Upper lobe of left lung (tissue), 6 donors: ENCODE data around the gene RSPRY1. TPM values are rescaled to one million over a fixed set of nuclear protein-coding genes. Genes with fewer than 3 reads are reported as not detected.

Experiments used
- ATAC-seq, 2 donors: fragments of 200-7000 bp; cut with Tn5 transposase; one replicate each; pipeline ENCODE4 v1.9.1; 2022; ENCODE audit warnings: mild to moderate bottlenecking in 2 of 2, moderate library complexity in 2 of 2; ENCODE audit not compliant: low FRiP score in 2 of 2
- DNase-seq, 2 donors: peaks; one replicate each; pipeline ENCODE4 v3.0.0-alpha.2; 2019 to 2020
- H3K27ac ChIP-seq, 4 donors: fragments of 200-600 bp; sonication (generic); one replicate each; pipeline ENCODE4 v1.5.1; 2016 to 2019
- H3K27me3 ChIP-seq, 4 donors: fragments of 200-600 bp; sonication (generic); one replicate each; pipeline ENCODE4 v1.5.1; 2017 to 2019
- H3K36me3 ChIP-seq, 4 donors: fragments of 200-600 bp; sonication (generic); one replicate each; pipeline ENCODE4 v1.5.1; 2016 to 2019
- H3K4me1 ChIP-seq, 4 donors: fragments of 200-600 bp; sonication (generic); one replicate each; pipeline ENCODE4 v1.5.1; 2018 to 2019
- H3K4me3 ChIP-seq, 4 donors: fragments of 200-600 bp; sonication (generic); one replicate each; pipeline ENCODE4 v1.5.1; 2017 to 2019; ENCODE audit warnings: mild to moderate bottlenecking in 2 of 4, moderate library complexity in 1 of 4
- H3K9me3 ChIP-seq, 4 donors: fragments of 200-600 bp; sonication (generic); one replicate each; pipeline ENCODE4 v1.5.1; 2018 to 2019
- EP300 ChIP-seq, 4 donors: sonication (generic); formaldehyde crosslinking; IDR thresholded peaks; one replicate each; pipeline ENCODE4 v1.5.1; 2017; ENCODE audit warnings: antibody characterized with exemption in 4 of 4, control low read depth in 2 of 4
- POLR2A ChIP-seq, 4 donors: fragments of 450-650 bp; IDR thresholded peaks; one replicate each; pipeline ENCODE4 v1.5.1; 2016 to 2017; ENCODE audit warnings: antibody characterized with exemption in 4 of 4, mild to moderate bottlenecking in 2 of 4
- POLR2AphosphoS5 ChIP-seq, 2 donors: sonication (generic); formaldehyde crosslinking; IDR thresholded peaks; one replicate each; pipeline ENCODE4 v1.5.1; 2017; ENCODE audit warnings: antibody characterized with exemption in 2 of 2
- WGBS, 2 donors: methylation state at CpG; one replicate each; pipeline ENCODE4 v1.1.5; 2017 to 2018; 5-methylcytosine and 5-hydroxymethylcytosine counted together
- total RNA-seq, 6 donors: library from RNA; depleted of rRNA in 4 of 6; stranded (reverse); fragments of >200 nt in 4 of 6; gene quantifications; one replicate each; pipeline versions ENCODE4 v1.1.0 to v1.2.1, GENCODE V29; 2016 to 2021
- TF ChIP-seq, protein P1 (sequence below), 6 experiments: fragments of 450-650 bp in 4 of 6; fragments of 200-600 bp in 2 of 6; sonication (generic) in 2 of 6; IDR thresholded peaks; one replicate each; pipeline ENCODE4 v1.5.1; 2016 to 2019; ENCODE audit warnings: antibody characterized with exemption in 6 of 6
- donor health status: DM: no; HTN: no; CAD: no; lungs with moderate emphysema.
- donor health status: DM: no; HTN: yes; CAD: no; lungs with severe emphysema.

RSPRY1 gene
- total RNA-seq, 6 donors from 2014 or later = 26.9 to 102 (median 30.3) TPM

DNA sequence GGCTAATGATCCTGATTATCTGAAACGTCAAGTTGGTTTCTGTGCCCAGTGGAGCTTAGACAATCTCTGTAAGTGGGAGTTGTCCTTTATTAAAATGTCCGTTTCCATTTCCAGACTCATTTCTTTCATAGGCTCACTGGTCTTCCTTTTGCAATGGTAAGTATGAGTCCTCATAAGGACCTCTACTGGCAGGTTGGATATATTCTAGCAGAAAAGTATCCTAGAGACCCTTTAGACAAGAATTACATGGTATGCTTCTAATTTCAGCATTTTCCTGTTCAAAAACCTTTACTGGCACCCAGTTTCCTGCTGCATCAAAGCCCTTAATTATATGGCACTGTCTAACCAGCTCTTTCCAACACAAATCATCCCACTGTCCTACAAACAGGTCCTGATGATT lies 30.8 kb downstream of the RSPRY1 start:
- H3K4me3 ChIP-seq = no peak overlapping the region
- H3K27me3 ChIP-seq = no peaks in the 10 kb centered on the region
- H3K27ac ChIP-seq = no peak overlapping the region
- ATAC-seq (no peak), DNase-seq (no peak)
- H3K4me1 ChIP-seq = no peaks in the 10 kb centered on the region
- 92 to 100% methylated on average over 2 of the region's 2 CpGs for WGBS, 2 donors
- peaks cover 12 to 31% (median 22%) of the 10 kb centered on the region in 4 donors for H3K9me3 ChIP-seq
- H3K36me3 ChIP-seq = peaks cover 34 to 94% (median 82%) of the 10 kb centered on the region in 4 donors
- no peak for TF ChIP-seq POLR2AphosphoS5 (IDR thresholded peaks at IDR 0.05)
- no peak for TF ChIP-seq EP300 (IDR thresholded peaks at IDR 0.05)
- TF ChIP-seq, protein P1, sequence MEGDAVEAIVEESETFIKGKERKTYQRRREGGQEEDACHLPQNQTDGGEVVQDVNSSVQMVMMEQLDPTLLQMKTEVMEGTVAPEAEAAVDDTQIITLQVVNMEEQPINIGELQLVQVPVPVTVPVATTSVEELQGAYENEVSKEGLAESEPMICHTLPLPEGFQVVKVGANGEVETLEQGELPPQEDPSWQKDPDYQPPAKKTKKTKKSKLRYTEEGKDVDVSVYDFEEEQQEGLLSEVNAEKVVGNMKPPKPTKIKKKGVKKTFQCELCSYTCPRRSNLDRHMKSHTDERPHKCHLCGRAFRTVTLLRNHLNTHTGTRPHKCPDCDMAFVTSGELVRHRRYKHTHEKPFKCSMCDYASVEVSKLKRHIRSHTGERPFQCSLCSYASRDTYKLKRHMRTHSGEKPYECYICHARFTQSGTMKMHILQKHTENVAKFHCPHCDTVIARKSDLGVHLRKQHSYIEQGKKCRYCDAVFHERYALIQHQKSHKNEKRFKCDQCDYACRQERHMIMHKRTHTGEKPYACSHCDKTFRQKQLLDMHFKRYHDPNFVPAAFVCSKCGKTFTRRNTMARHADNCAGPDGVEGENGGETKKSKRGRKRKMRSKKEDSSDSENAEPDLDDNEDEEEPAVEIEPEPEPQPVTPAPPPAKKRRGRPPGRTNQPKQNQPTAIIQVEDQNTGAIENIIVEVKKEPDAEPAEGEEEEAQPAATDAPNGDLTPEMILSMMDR (IDR thresholded peaks at IDR 0.05) = no peak
- TF ChIP-seq POLR2A (IDR thresholded peaks at IDR 0.05) = no peak

DNA sequence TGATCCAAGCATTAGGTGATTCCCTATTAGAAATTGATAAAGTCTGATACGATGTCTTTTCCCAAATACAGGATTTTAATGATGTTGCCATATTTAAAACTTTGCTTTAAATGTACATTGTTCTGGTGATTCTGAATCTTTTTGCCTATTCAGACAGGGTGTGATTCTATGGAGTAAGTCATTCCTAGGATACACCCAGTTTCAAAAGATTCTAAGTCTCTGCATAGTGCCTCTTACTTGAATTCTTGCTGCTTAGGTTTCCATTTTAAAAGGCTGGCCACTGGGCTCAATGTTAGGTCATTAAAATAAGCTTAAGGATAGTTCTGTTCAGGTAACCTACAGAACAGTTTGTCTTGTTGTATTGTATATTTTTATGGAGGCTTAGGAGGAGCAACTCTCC lies 36.9 kb downstream of the RSPRY1 start:
- 96 to 97% methylated on average over 1 of the region's 1 CpG for WGBS, 2 donors
- peaks cover 0 to 3% (median 0%) of the 10 kb centered on the region in 4 donors for H3K9me3 ChIP-seq
- ATAC-seq (no peak), DNase-seq (no peak)
- TF ChIP-seq EP300 (IDR thresholded peaks at IDR 0.05) (no peak), POLR2A (IDR thresholded peaks at IDR 0.05) (no peak), POLR2AphosphoS5 (IDR thresholded peaks at IDR 0.05) (no peak)
- TF ChIP-seq, protein P1 (IDR thresholded peaks at IDR 0.05) = no peak
- H3K4me3 ChIP-seq = no peak overlapping the region
- H3K36me3 ChIP-seq = peaks cover 5 to 92% (median 70%) of the 10 kb centered on the region in 4 donors
- H3K27ac ChIP-seq = no peak overlapping the region
- no peaks in the 10 kb centered on the region for H3K27me3 ChIP-seq
- no peaks in the 10 kb centered on the region for H3K4me1 ChIP-seq

DNA sequence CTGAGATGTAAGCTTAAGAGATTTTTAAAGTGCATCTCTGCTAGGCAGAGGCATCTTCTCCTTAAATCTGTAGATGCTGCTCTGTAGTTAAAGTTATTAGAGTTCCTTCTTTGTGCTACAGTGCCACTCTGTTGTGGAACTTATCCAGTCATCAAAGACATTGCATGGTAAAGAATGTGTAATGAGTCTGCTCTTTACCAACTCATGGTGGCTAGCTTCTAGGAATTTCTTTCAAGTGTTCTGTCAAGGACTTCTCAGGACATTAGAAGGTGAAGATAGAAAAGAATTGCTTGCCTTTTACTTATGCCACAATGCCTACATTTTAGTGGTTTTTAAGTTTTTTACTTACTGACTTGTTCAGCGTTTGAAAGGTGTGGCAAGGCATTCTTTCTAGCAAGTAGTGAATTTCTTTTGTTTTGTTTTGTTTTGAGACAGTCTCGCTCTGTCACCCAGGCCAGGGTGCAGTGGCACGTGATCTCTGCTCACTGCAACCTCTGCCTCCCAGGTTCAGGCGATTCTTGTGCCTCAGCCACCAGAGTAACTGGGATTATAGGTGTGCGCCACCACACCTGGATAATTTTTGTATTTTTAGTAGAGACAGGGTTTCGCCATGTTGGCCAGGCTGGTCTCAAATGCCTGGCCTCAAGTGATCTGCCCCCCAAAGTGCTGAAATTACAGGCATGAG lies 38.7 kb downstream of the RSPRY1 start:
- Histone ChIP-seq H3K36me3 (peaks cover 9 to 91% (median 67%) of the 10 kb centered on the region in 4 donors), H3K4me1 (no peaks in the 10 kb centered on the region), H3K27me3 (no peaks in the 10 kb centered on the region), H3K4me3 (no peak overlapping the region), H3K9me3 (no peaks in the 10 kb centered on the region), H3K27ac (no peak overlapping the region)
- ATAC-seq = no peak
- WGBS, 2 donors = 92% methylated on average over 6 of the region's 6 CpGs
- TF ChIP-seq, protein P1 (IDR thresholded peaks at IDR 0.05) = no peak
- TF ChIP-seq EP300 (IDR thresholded peaks at IDR 0.05) (no peak), POLR2A (IDR thresholded peaks at IDR 0.05) (no peak), POLR2AphosphoS5 (IDR thresholded peaks at IDR 0.05) (no peak)
- no peak for DNase-seq

DNA sequence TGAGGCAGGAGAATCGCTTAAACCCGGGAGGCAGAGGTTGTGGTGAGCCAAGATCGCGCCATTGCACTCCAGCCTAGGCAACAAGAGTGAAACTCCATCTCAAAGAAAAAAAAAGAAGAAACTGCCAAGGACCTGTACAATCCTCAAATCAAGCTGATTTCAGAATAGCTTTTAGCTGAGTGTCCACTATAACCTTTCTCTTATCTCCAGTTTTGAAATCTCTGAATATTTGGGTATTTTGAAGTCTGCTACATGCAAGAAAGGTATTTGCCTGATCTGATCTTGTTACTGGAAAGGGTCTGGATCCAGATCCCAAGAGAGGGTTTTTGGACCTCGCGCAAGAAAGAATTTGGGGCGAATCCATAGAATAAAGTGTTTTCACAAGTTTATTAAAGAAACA lies 39.8 kb downstream of the RSPRY1 start:
- H3K36me3 ChIP-seq = peaks cover 11 to 91% (median 71%) of the 10 kb centered on the region in 4 donors
- 97% methylated on average over 7 of the region's 7 CpGs for WGBS, 2 donors

More for the DNA sequence above, 39.8 kb downstream of the RSPRY1 start:
- no peak for TF ChIP-seq EP300 (IDR thresholded peaks at IDR 0.05)
- TF ChIP-seq POLR2A (IDR thresholded peaks at IDR 0.05) = no peak
- TF ChIP-seq, protein P1 (IDR thresholded peaks at IDR 0.05) = no peak
- TF ChIP-seq POLR2AphosphoS5 (IDR thresholded peaks at IDR 0.05) = no peak
- no peak overlapping the region for H3K27ac ChIP-seq
- DNase-seq (no peak), ATAC-seq (no peak)
- H3K4me1 ChIP-seq = no peaks in the 10 kb centered on the region
- no peaks in the 10 kb centered on the region for H3K27me3 ChIP-seq
- H3K4me3 ChIP-seq = no peak overlapping the region
- H3K9me3 ChIP-seq = no peaks in the 10 kb centered on the region
